Epithelial cell of umbilical artery (primary cell): Measurements from ENCODE around the gene RINT1. TPM values are rescaled to one million over a fixed set of nuclear protein-coding genes. Genes with fewer than 3 reads are reported as not detected.

ENCODE experiments used
- total RNA-seq: library from RNA; depleted of rRNA; stranded (reverse); fragments of >200 nt; gene quantifications from 2 replicates; pipeline ENCODE4 v1.2.3, GENCODE V29; 2014

Gene RINT1
- total RNA-seq, result 14.9 and 18.8 TPM in 2 replicates

DNA sequence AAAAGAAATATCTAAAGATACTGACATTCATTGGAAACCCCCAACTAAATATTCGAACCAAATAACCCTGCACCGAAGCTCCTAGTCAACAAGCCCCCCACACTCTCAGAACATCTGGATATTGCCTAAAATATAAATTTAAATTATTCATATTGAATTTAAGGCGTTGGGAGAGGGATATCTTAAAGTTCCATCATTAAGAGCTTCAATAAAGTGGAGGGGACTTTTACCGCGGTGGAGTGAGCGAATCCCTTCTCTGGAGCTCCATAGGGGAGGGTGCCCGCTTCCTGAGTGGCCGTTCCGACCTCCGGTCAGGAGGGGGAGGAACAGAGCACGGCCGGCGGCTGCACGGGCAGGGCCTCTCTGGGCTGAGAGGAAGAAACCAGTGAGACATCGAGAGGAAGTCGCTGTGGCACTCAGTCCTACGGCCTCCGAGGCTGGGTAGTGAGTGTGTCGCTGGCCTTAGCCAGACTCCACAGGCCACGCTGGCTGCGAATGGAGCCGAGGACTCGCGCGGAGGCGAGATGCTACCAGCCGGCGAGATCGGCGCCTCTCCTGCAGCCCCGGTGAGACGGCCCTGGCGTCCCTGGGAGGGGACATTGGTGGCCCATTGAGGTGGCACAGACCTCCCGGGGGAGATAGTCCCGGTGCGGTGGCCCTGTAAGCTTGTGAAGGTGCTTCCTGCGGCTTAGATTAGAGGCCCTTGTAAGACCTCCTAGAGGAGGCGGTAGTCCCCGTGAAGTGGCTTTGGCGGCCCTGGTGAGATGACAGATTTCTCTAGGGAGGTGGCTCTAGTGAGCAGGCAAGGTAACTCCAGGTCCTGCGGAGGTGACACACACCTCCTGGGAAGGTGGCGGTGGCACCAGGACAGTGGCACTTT lies at the start of gene RINT1:
Gene RINT1, plus strand, starts transcription at position 410 of the 880 bp plus-strand sequence. Its CDS starts 115 bp downstream, at position 525.

DNA sequence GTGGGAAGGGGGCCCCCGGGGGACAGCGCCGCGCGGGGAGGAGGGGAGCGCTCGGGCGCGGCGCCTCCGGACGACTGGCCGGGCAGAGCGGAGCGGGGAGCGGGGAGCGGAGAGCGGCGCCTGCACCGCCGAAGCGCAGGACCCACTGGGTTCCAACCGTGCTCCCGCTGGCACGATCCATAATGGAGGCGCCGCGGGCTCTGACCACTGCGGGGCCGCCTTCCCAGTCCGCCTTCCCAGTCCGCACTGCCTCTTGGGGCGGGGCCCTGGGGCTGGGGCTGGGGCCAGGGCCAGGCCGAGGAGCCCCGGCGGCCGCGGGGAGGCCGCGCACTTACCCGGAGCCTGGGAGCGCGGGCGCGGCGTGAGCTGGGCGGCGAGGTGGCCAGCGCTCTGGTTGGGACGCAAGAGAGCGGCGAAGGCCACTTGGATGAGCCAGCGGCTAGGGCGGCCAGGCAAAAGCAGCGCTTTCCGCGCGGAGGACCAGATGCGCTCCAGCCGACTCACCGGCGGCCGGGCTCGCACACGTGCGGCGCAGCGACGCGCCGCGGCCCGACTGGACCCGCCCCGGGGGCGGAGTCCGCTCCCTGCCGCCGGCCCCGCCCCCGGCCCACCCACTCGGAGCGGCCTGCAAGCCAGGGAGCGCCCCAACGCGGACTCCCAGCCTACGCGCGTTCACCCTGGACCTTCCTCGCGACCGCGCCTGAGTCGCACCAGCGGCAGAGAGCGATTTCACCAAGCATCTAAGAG lies 10.1 kb upstream of the RINT1 start, which contains the start of gene PUS7:
Gene PUS7, minus strand, starts transcription at position 555 of the 747 bp plus-strand sequence. CDS start 13,759 bp downstream, outside the sequence.

DNA sequence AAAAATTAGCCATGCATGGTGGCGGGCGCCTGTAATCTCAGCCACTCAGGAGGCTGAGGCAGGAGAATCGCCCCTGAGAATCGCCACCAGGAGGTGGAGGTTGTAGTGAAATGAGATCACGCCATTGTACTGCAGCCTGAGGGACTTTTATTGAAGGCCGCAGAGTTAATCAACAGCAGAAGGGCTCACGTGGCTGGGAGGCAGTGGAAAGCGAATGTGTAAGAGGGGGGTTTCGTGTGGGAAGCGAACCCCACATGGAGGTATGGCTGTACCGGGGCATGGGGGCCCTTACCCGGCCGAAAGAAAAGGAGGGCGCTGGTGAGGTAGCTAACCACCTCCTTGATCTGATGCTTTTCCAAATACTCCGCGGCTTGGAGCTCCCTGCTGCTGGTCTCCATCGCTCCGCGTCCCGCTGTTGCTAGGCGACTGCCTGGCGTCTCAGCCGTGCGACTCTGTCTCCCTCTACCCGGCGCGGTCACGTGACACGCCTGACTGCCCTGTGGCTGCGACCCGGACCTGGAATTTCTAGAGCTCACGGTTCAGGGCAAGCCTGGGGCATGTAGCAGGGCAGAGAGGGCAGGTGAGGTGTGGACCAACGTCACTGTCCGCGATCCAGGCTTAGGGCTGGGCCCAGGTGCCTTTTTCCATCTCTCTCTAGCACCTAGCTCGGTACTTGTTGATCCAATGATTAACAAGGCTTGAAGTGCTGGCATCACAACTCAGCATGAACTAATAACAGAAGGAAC lies 49.2 kb downstream of the RINT1 start, which contains the start of gene EFCAB10:
Gene EFCAB10, minus strand, starts transcription at position 428 of the 746 bp plus-strand sequence. Its CDS starts 30 bp downstream, at position 398.

Other genes with a start within 250 kb of the RINT1 start
- 42.6 and 50.6 TPM in 2 replicates for gene SRPK2, start 143.3 kb upstream of the RINT1 start, total RNA-seq
- gene PUS7, start 9.9 kb upstream of the RINT1 start, total RNA-seq, result 43.2 and 45.1 TPM in 2 replicates
- 0.32 TPM in 1 of 2 replicates, not detected in the other for gene EFCAB10, start 49.3 kb downstream of the RINT1 start, total RNA-seq